ENCODE measurements around the gene ATP9A. TPM values are rescaled to one million over a fixed set of nuclear protein-coding genes. Genes with fewer than 3 reads are reported as not detected.

ATP9A gene
- total and polyA plus RNA-seq, 2 experiments from 2014 or later, result 11.3 to 16.9 TPM

DNA sequence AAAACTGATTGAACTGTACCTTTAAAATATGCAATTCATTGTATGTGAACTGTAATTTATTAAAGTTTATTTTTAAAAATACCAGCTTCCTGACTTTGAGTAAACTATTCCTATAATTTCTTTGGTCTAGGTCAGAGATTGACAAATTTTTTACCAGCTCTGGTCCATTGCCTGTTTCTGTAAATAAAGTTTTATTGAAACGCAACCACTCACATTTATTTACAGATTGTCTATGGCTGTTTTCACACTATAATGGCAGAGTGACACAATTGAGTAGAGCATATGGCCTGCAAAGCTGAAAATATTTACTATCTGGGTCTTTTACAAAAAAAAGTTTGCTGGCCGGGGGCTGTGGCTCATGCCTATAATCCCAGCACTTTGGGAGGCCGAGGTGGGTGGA lies 192.7 kb downstream of the ATP9A start:
- Histone ChIP-seq H3K4me1 (ENCODE audit: low read depth) (peaks cover 8% of the 10 kb centered on the region), H3K27me3 (no peaks in the 10 kb centered on the region), H3K4me3 (no peak overlapping the region), H3K27ac (no peak overlapping the region), H3K36me3 (no peaks in the 10 kb centered on the region), H3K9me3 (ENCODE audit: low read depth) (no peaks in the 10 kb centered on the region)
- DNase-seq (ENCODE audit: low read depth in 1 of 2, low spot score in 1 of 2), result no peak
- TF ChIP-seq, protein P1, sequence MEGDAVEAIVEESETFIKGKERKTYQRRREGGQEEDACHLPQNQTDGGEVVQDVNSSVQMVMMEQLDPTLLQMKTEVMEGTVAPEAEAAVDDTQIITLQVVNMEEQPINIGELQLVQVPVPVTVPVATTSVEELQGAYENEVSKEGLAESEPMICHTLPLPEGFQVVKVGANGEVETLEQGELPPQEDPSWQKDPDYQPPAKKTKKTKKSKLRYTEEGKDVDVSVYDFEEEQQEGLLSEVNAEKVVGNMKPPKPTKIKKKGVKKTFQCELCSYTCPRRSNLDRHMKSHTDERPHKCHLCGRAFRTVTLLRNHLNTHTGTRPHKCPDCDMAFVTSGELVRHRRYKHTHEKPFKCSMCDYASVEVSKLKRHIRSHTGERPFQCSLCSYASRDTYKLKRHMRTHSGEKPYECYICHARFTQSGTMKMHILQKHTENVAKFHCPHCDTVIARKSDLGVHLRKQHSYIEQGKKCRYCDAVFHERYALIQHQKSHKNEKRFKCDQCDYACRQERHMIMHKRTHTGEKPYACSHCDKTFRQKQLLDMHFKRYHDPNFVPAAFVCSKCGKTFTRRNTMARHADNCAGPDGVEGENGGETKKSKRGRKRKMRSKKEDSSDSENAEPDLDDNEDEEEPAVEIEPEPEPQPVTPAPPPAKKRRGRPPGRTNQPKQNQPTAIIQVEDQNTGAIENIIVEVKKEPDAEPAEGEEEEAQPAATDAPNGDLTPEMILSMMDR (IDR thresholded peaks at IDR 0.05; ENCODE audit: low read depth, low read length), result no peak

- H3K27me3 ChIP-seq, result no peaks in the 10 kb centered on the region
- TF ChIP-seq, protein P1 (IDR thresholded peaks at IDR 0.05; ENCODE audit: low read depth, low read length), result no peak
- no peaks in the 10 kb centered on the region for H3K9me3 ChIP-seq (ENCODE audit: low read depth)
- no peak for DNase-seq (ENCODE audit: low read depth in 1 of 2, low spot score in 1 of 2)
- no peak overlapping the region for H3K27ac ChIP-seq
- H3K4me1 ChIP-seq (ENCODE audit: low read depth), result peaks cover 13% of the 10 kb centered on the region
- no peaks in the 10 kb centered on the region for H3K36me3 ChIP-seq
- H3K4me3 ChIP-seq, result no peak overlapping the region
Measured at GRCh38 chr20:51574248-51575033, 193.7 kb downstream of the ATP9A start.

DNA sequence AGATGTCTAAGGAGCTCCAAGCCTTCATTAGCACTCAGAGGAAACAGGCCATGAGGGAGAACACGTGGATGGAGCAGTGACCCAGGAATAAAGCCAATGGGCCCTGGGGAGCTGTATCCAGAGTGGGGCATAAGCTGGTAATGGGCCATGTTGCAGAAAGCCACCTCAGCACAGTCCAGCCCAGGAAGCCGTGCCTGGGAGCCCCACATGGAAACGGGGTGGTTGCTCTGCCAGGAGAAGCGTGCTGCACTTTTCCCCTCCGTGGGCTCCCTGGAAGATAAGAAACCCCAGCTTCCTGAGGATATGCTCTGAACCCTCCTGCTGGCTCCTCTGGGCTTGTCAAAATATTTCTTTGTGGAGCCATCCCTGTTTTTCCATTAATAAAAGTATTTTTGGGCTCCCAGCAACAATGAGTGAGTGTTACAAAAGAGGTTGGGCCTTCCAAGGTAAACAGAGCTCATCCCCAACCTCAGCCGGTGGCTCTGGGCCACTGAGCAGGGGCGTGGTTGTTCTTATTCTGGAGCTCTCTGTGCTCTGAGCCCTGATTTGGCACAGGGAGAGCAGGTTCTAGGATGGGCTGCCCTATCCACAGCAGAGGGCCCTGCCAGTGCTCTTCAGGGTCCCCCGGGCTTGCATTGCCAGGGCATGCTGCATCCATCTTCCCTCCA lies 194.5 kb downstream of the ATP9A start:
- H3K9me3 ChIP-seq (ENCODE audit: low read depth), result no peaks in the 10 kb centered on the region
- TF ChIP-seq, protein P1 (IDR thresholded peaks at IDR 0.05; ENCODE audit: low read depth, low read length), result no peak

GRCh38 chr20:51571460-51571794 lies 196.8 kb downstream of the ATP9A start:
- TF ChIP-seq, protein P1 (IDR thresholded peaks at IDR 0.05; ENCODE audit: low read depth, low read length), result no peak
- Histone ChIP-seq H3K9me3 (ENCODE audit: low read depth) (no peaks in the 10 kb centered on the region), H3K4me1 (ENCODE audit: low read depth) (peaks cover 13% of the 10 kb centered on the region), H3K27ac (peak overlapping the region; percentile 88), H3K36me3 (no peaks in the 10 kb centered on the region), H3K27me3 (no peaks in the 10 kb centered on the region), H3K4me3 (no peak overlapping the region)
- no peak for DNase-seq (ENCODE audit: low read depth in 1 of 2, low spot score in 1 of 2)

More for the DNA sequence above, 194.5 kb downstream of the ATP9A start:
- Histone ChIP-seq H3K36me3 (no peaks in the 10 kb centered on the region), H3K4me3 (no peak overlapping the region), H3K27me3 (no peaks in the 10 kb centered on the region), H3K27ac (no peak overlapping the region), H3K4me1 (ENCODE audit: low read depth) (peaks cover 13% of the 10 kb centered on the region)
- no peak for DNase-seq (ENCODE audit: low read depth in 1 of 2, low spot score in 1 of 2)

DNA sequence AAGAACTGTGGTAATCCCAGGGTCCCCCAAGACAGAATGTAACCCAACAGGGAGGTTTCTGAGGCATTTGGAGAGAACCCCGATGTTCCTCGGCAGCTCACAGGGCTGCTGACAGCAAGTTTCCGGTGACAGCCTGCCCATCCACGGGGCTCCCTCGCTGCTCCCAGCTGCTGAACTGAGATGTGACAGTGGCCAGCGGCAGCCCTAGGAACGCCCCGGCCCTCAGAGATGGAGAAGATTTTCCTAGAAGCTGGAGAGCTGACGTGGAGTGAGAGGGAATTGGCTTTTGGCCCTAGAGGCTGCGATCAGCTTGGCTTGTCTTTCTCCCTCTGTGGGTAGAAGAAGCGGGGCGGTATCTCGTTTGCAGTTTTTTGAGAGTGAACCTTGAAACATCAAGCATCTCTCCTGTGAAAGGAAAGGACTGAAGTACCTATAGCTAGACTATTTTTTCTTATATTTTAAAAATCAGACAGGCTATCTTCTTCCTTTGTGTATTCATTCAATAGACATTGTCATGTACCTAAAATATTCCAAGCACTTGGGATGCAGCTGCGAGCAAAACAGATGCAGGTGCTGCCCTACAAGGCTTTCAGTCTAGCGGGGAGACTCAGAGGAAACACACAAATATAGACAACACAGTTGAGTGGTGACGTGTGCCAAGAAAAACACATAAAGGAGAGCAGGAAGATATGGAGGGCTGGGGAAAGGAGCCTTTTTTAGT lies 197.3 kb downstream of the ATP9A start:
- H3K4me3 ChIP-seq, result peak overlapping the region; percentile 9
- H3K27me3 ChIP-seq, result no peaks in the 10 kb centered on the region
- peak; percentile 47 to 74 for DNase-seq (ENCODE audit: low read depth in 1 of 2, low spot score in 1 of 2)
- peaks cover 13% of the 10 kb centered on the region for H3K4me1 ChIP-seq (ENCODE audit: low read depth)
- peak overlapping the region; percentile 88 for H3K27ac ChIP-seq
- TF ChIP-seq, protein P1 (IDR thresholded peaks at IDR 0.05; ENCODE audit: low read depth, low read length), result no peak
- no peaks in the 10 kb centered on the region for H3K9me3 ChIP-seq (ENCODE audit: low read depth)
- no peaks in the 10 kb centered on the region for H3K36me3 ChIP-seq

Measured in cardiac muscle cell (in vitro differentiated cells and primary cell).